Smooth muscle cell (in vitro differentiated cells): ENCODE measurements around the gene MANBA. TPM values are rescaled to one million over a fixed set of nuclear protein-coding genes. Genes with fewer than 3 reads are reported as not detected.

Experiments
- DNase-seq: peaks from one replicate; lab custom pipeline; 2025; ENCODE audit not compliant: unreplicated experiment; lab: John Stamatoyannopoulos, UW
- H2AFZ ChIP-seq: fragments of 200-600 bp; sonication (generic); 2 replicates; pipeline ENCODE4 v1.6.0; 2016; ENCODE audit warnings: antibody characterized with exemption, low read depth, mild to moderate bottlenecking
- H3F3A ChIP-seq: fragments of 200-600 bp; sonication (generic); 2 replicates; pipeline ENCODE4 v1.6.0; 2017; ENCODE audit warnings: antibody characterized with exemption, low read depth
- H3K27ac ChIP-seq: fragments of 200-600 bp; sonication (generic); 2 replicates; pipeline ENCODE4 v1.5.1; 2016; ENCODE audit warnings: low read depth, mild to moderate bottlenecking
- H3K27me3 ChIP-seq: fragments of 200-600 bp; sonication (generic); 2 replicates; pipeline ENCODE4 v1.6.1; 2016; ENCODE audit warnings: low read depth, mild to moderate bottlenecking
- H3K36me3 ChIP-seq: fragments of 200-600 bp; sonication (generic); 2 replicates; pipeline ENCODE4 v1.5.1; 2016; ENCODE audit warnings: low read depth
- H3K4me1 ChIP-seq: fragments of 200-600 bp; sonication (generic); 2 replicates; pipeline ENCODE4 v1.5.1; 2016; ENCODE audit warnings: low read depth
- H3K4me2 ChIP-seq: fragments of 200-600 bp; sonication (generic); 2 replicates; pipeline ENCODE4 v1.6.0; 2016; ENCODE audit warnings: mild to moderate bottlenecking
- H3K4me3 ChIP-seq: fragments of 200-600 bp; sonication (generic); 2 replicates; pipeline ENCODE4 v1.5.1; 2016; ENCODE audit warnings: mild to moderate bottlenecking
- H3K79me2 ChIP-seq: fragments of 200-600 bp; sonication (generic); 2 replicates; pipeline ENCODE4 v1.6.0; 2016; ENCODE audit warnings: low read depth, mild to moderate bottlenecking
- H3K9ac ChIP-seq: fragments of 200-600 bp; sonication (generic); 2 replicates; pipeline ENCODE4 v1.6.0; 2016; ENCODE audit warnings: low read depth
- H3K9me3 ChIP-seq: fragments of 200-600 bp; sonication (generic); replicated peaks from 2 replicates; pipeline ENCODE4 v1.5.1; 2016; ENCODE audit warnings: low read depth
- H4K20me1 ChIP-seq: fragments of 200-600 bp; sonication (generic); 2 replicates; pipeline ENCODE4 v1.6.0; 2016; ENCODE audit warnings: low read depth
- CTCF ChIP-seq: fragments of 200-600 bp; sonication (generic); IDR thresholded peaks from 2 replicates; pipeline ENCODE4 v1.5.1; 2017; ENCODE audit warnings: borderline replicate concordance, mild to moderate bottlenecking, antibody characterized with exemption; ENCODE audit not compliant: insufficient read depth, poor library complexity, severe bottlenecking
- WGBS: methylation state at CpG from one replicate; pipeline ENCODE4 v1.1.7; 2016; ENCODE audit warnings: low lambda C conversion rate; 5-methylcytosine and 5-hydroxymethylcytosine counted together
- polyA plus RNA-seq: library from polyadenylated mRNA; unstranded; fragments of >200 nt; fragmentation: Nextera tagmentation; extraction: Ambion mirVana; gene quantifications from 2 replicates; pipeline ENCODE4 v1.2.1, GENCODE V29; 2016
- small RNA-seq: library from RNA; depleted of rRNA; stranded (forward); fragments of <200 nt; gene quantifications from one replicate; pipeline ENCODE3, GENCODE V24; 2014
- total RNA-seq: library from RNA; depleted of rRNA; stranded (reverse); fragments of >200 nt; gene quantifications from 2 replicates; pipeline ENCODE4 v1.2.3, GENCODE V29; 2014

MANBA gene
- total and polyA plus RNA-seq, 2 experiments from 2014 or later: 58.1 to 99.9 TPM

- Histone ChIP-seq H3K4me1 (no peaks in the 10 kb centered on the region), H3K36me3 (peaks cover 26% of the 10 kb centered on the region), H3K9me3 (no peaks in the 10 kb centered on the region), H3K79me2 (no peaks in the 10 kb centered on the region), H2AFZ (no peak overlapping the region), H3K27ac (no peak overlapping the region), H3K9ac (no peak overlapping the region), H3F3A (no peaks in the 10 kb centered on the region), H3K4me3 (no peak overlapping the region), H3K4me2 (no peak overlapping the region), H4K20me1 (no peaks in the 10 kb centered on the region), H3K27me3 (no peaks in the 10 kb centered on the region)
- WGBS: 97% methylated on average over 2 of the region's 2 CpGs
- TF ChIP-seq CTCF: no peak
- no peak for DNase-seq
These were observed 175.4 kb downstream of the MANBA start for GRCh38 chr4:102585329-102585728.

DNA sequence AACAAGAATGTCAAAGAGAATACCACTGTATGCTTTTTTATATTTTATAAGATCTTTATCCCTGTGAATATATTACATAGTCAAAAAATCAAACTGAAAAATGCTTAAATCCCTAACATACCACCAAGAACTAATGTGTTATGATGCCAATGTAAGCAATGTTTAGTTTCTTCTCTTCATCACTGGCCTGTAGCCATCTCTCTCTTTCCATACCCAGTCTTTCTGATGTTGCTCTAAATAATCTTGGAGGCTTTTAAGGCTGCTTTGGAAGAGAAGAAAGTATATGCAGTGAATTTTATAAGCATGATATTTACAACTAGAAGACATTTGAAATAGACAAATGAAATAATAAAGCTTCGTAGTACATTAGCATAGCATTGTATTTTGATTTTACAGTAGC is 176.7 kb downstream of the MANBA start:
- no peaks in the 10 kb centered on the region for H3F3A ChIP-seq

More for the DNA sequence above, 176.7 kb downstream of the MANBA start:
- no peak overlapping the region for H3K4me2 ChIP-seq
- H3K9me3 ChIP-seq: no peaks in the 10 kb centered on the region
- peaks cover 2% of the 10 kb centered on the region for H3K4me1 ChIP-seq
- no peak overlapping the region for H3K9ac ChIP-seq
- 94% methylated on average over 1 of the region's 1 CpG for WGBS
- TF ChIP-seq CTCF: no peak
- no peaks in the 10 kb centered on the region for H3K27me3 ChIP-seq
- peaks cover 26% of the 10 kb centered on the region for H3K36me3 ChIP-seq
- no peaks in the 10 kb centered on the region for H4K20me1 ChIP-seq
- no peaks in the 10 kb centered on the region for H3K79me2 ChIP-seq
- DNase-seq: no peak
- no peak overlapping the region for H3K27ac ChIP-seq
- no peak overlapping the region for H2AFZ ChIP-seq
- no peak overlapping the region for H3K4me3 ChIP-seq

Small RNAs within 50 kb of the gene (small RNA-seq; reads per million reads assigned to genes)
- gene AC018797.1: 0.16 reads per million

Other genes starting within 250 kb of the MANBA start
- 680 and 703 TPM in 2 replicates for gene UBE2D3, start 66.6 kb upstream of the MANBA start, total RNA-seq
- gene UBE2D3, start 66.6 kb upstream of the MANBA start, polyA plus RNA-seq: 305 and 322 TPM in 2 replicates
- 38.5 and 57.6 TPM in 2 replicates for gene CISD2, start 108.0 kb upstream of the MANBA start, total RNA-seq
- 65.7 and 69.3 TPM in 2 replicates for gene CISD2, start 108.0 kb upstream of the MANBA start, polyA plus RNA-seq